ENCODE measurements around the gene PBX3.

GRCh38 chr9:125706651-125707471, 40.3 kb upstream of the PBX3 start, which contains the start of gene MAPKAP1:
- TF ChIP-seq CTCF (conservative IDR thresholded peaks at IDR 0.05), result no peak
- peak; percentile 93 for TF ChIP-seq ZFX (IDR thresholded peaks at IDR 0.05)

Measured in C4-2B (cell line).